ENCODE data around the gene PDSS2.
"Not testable (repeated sequence)": the region's sequence is repeated elsewhere in the genome, so short reads cannot be mapped to it uniquely, and the experiment has no call there.

The PDSS2 gene

DNA sequence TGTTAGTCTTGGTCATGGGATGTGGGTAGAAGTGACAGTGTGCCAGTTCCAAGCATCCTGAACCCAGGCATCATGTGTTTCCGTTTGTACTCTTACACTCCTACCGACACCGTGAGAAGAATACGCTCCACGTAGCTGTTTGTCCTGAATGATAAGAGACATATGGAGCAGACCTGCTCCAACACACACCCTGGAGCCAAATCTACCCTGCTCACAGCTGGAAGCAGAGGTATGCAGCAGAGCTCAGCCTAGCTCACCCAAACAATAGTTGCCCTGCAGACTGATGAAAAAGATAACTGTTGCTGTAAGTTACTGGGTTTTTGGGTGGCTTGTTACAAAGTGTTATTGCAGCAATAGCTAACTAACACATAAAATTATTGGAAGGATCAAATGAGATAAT, 14.3 kb upstream of the PDSS2 start:
- no peak for FAIRE-seq

DNA sequence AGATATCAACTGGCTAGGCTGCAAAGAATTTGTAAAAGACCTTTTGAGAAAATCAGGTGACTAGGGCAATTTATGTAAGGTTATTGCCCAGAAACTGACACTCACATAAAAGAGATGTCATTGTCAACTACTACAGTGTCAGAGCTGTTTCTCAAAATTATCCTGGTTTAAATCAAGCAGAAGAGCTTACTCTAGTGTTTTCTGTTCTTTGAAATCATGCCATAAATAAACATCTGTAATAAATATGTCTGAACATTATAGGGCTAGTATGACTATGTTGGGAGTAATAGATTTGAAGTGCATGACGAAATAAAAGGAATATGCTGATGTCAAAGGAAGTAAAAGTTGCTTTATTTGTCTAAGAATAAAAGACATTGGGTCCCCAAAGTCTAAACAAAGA, 11.0 kb upstream of the PDSS2 start:
- FAIRE-seq = no peak

DNA sequence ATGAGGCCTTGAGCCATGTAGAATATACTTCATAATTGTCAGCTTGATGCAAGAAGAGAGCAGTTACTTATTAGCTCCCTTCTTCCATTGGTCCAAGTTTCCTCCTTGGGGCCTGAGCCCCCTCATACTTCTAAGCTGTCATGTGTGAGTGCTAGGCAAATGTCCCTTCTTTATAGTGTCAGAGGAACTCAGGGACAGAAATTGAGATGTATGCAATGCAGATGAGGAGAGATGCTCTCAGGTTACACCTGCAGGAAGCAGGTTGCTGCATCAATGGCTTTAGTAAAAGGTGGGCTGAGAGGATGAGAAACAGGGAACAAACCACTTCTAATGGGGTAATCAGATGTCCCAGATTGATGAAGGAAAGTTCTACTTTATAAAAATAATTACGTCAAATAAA, 6.7 kb upstream of the PDSS2 start:
- no peak for FAIRE-seq

DNA sequence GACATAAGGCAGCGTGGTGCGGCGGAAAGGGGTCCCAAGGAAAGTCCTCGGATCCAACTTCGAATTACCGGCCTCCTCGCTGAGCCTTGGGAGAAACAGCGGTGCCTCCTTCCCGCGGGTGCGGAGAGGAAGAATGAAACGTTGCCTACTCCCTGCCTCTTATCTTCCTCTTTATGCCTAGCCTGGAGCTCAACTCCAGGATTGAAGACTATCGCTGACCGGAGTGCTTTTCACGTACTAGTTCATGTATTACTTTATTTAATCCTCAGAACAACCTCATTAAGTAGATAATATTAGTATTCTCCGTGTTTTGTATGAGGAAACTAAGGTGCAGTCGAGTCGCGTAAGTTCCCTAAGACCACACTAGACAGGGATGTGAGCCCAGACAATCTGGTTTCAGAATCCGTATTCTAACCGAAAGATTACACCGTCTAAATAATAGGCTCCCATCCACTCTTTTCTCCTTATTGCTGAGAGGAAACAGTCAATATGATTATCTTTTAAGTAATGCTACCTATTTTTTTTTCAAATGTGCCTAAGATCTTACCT, 793 bp upstream of the PDSS2 start:
- no peak for FAIRE-seq

DNA sequence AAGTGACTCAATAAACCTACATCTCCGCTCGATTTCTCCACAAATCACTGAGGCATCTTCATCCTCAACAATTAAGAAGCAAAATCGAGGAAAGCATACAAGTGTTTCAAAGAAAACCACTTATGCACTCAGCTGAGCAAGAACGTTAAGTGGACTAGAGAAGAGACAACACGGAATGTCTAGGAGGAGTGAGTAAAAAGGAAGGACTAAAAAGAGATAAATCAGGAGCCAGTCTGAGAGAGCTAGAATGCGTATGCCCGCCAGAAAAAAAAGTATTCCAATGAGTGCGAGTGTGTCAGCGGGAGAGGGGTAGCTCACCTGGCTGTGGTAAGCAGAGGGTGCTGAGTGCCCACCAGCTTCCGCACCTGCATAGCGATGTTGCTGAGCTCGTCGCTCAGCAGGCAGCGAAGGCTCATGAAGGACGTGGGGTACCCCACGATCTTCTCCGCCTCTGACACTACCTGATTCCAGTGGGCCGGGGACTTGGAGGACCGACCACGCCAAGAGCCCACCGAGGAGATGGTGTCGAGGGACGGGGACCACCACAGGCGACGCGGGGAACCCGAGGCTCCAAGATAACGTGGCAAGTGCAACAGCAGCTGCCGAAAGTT, 587 bp downstream of the PDSS2 start:
- no peak for FAIRE-seq

DNA sequence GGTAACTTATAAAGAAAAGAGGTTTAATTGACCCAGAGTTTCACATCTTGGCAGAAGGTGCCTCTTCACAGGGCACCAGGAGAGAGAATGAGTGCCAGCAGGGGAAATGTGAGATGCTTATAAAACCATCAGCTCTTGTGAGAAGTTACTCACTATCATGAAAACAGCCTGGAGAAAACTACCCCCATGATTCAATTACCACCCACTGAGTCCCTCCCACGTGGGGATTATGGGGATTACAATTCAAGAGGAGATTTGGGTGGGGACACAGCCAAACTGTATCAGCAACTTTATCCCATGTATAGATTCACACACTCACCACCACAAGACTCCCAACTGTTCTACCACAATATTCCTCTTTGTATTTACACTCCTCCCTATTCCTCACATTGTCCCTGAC, 10.6 kb downstream of the PDSS2 start:
- no peak for FAIRE-seq

DNA sequence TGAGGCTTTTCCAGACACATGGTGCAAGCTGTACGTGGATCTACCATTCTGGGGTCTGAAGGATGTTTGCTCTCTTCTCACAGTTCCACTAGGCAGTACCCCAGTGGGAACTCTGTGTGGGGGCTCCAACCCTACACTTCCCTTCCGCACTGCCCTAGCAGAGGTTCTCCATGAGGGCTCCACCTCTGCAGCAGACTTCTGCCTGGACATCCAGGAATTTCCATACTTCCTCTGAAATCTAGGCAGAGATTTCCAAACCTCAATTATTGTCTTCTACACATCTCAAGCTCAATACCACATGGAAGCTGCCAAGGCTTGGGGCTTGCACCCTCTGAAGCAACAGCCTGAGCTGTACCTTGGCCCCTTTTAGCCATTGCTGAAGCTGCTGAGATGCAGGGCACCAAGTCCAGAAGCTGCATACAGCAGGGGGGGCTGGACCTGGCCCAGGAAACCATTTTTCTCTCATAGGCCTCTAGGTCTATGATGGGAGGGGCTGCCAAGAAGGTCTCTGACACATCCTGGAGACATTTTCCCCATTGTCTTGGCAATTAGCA, 11.6 kb downstream of the PDSS2 start:
- no peak for FAIRE-seq

DNA sequence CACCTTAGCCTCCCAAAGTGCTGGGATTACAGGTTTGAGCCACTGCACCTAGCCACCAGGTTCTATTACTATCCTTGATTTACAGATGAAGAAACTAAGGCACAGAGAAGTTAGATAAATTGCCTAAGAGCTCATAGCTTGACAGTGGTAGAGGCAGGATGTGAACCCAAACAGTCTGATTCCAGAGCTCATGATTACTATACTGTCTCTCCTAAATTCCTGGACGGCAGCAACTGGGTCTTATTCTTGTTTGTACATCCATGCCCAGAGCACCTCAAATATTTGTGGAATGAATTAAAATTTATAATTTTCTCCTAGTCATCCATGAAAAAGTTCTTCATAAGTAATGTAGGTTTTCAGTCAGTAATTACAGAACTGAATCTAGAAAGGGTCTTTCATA, 15.1 kb downstream of the PDSS2 start:
- no peak for FAIRE-seq

DNA sequence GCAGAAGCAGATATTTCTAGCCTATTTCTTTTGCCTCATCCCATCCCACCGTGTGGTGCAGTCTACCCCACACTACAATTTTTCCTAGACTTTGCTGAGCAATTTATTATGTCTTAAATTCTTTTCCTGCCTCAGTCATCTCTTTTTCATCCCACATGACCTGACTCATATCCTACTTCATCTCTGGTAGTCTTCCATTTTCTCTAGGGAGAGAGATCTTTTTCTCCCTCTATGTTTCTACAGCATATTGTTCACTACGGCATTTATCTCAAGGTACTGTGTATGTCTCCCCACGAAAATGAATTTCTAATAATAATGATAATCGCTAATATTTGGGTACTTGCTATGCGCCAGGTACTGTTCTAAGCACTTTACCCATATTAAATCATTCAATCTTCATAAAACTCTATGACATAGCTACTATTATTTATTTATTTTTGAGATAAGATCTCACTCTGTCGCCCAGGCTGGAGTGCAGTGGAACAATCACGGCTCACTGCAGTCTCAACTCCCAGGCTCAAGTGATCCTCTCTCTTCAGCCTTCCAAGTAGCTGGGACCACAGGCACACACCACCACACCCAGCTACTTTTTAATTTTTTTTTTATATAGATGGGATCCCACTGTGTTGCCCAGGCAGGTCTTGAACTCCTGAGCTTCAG, 15.6 kb downstream of the PDSS2 start:
- FAIRE-seq = no peak

DNA sequence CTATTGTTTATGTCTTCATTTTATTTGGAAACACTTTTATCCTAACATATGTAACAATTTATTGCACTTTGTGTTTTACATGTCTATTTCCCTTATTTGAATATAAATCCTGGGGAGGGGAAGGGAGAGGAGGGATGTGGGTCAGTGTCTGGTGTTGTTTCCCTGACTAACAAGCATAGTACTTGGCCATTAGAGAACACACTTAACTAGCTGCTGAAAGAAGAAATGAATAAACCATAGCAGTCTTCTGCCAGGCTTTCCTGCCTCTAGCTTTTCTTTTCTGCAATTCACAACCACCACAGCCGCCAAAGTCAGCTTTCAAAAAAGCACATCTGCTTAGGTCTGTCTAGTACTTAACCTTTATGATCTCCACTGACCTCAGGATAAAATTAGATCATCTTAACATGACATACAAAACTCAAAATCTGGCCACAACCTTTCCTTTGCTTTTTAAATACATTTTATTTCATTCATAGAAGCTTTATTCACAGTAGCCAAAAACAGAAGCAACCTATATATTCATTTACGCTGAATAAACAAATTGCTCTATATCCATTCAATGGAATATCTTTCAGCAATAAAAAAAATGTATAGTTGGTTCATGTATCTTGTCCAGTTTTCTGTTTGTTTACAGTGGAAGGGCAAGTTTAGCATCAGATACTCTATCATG, 16.3 kb downstream of the PDSS2 start:
- FAIRE-seq = no peak

DNA sequence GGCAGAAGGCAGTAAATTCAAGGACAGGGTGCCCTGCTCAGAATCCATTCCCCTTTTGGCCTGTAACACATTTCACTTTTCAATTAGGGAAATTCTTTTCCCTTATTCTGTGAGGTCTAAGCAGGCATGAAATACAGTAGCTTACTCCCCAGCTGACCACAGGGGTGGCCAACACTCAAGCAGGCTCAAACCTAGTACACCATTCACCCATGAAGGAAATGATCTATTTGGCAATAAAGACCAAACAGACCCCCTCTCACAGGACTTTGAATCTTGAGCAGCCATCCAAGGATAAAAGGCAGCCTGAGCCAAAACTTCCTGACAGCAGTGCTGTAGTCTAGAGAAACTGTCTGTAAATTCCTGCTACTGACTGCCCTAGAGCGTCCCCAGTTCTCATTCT, 17.7 kb downstream of the PDSS2 start:
- no peak for FAIRE-seq

DNA sequence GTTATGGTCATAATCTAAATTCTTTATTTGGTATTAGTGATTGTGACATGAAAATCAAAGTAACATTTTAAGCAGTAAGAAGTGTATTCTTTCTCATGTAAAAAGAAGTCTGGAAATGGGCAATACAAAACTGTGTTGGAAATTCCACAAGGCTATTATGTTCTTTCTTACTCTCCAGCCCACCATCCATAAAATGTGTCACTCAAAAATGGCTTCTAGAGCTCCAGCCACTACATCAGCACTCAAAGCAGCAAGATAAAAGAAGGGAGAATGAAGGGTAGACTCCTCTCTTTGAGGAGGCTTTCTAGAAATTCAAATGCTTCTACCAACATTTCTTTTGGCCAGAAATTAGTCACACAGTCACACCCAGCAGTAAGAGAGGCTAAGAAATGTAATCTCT, 18.4 kb downstream of the PDSS2 start:
- no peak for FAIRE-seq

DNA sequence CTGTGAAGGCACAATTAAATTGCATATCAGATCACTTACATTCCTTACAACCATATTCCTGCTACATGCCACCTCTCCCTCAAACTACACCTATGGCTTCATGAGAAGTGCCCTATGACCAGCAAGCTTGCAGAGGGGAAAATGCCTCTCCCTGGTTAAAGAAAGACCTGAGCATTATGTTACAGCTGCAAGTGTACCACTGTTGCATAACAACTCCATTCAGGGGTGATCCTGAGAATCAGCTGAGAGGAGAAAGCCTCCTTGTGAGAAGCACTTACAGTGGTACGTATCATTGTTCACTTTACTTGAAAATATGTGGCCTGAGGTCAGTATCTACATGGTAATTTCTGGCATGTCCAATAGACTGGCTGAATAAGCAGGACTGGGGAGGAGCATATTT, 20.0 kb downstream of the PDSS2 start:
- FAIRE-seq = no peak

DNA sequence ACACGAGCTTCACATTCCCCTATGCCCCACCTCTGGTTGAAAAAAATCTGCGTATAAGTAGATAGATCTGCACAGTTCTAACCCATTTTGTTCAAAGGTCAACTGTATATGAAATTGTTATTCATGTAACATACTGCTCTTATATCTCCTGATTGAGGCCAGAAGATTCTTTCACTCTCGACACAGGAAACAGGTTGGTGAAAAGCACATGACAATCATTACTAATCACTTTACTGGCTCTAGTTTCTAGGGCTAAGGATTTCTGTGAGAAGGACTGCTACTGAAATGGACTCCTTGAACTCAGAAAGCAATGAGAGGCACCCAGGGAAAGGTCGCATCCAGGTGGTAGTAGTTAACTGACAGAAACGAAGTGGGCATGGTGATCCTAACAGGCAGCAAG, 21.7 kb downstream of the PDSS2 start:
- FAIRE-seq = no peak

DNA sequence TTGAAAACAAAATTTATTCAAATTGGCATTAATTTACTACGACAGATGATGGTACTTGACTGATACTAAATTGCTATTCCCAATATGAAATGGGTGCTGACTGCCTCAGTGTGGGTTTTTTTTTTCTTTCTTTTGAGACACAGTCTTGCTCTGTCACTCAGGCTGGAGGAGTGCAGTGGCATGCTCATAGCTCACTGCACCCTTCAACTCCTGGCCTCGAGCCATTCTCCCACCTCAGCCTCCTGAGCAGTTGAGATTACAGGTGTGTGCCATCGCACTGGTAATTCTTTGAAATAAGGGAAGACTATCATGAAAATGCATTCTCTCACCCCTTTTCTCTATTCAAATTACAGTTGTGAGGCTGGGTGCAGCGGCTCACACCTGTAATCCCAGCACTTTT, 22.5 kb downstream of the PDSS2 start:
- FAIRE-seq = no peak

DNA sequence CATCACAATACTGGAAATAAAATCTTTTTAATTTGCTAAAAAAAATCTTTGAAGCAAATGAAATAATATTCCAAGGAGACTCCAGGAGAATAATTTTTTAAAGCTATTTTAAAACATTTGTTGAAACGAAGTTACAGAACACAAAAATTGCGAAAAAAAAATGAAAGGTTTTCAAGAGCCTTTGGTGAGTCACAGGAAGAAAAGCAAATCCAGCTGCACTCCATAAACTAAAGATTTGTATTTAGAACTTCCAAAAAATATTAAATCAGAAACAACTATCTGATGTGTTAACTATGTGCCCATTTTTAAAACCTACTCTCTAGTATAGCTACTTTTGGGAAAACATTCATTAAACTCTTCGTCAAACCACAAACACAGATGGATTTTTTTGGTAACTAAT, 23.6 kb downstream of the PDSS2 start:
- no peak for FAIRE-seq

DNA sequence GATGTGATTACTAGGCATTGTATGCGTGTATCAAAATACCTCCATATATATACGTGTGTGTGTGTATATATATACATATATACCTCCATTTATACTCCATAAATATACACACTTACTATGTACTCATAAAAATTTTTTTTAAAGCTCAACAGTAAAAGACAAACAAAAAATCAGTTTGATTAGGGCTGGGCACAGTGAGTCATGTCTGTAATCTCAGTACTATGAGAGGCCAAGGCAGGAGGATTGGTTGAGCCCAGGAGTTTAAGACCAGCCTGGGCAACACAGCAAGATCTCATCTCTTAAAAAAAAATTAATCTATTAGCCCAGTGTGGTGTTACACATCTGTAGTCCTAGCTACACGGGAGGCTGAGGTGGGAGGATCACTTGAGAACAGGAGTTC, 24.6 kb downstream of the PDSS2 start:
- FAIRE-seq = no peak

DNA sequence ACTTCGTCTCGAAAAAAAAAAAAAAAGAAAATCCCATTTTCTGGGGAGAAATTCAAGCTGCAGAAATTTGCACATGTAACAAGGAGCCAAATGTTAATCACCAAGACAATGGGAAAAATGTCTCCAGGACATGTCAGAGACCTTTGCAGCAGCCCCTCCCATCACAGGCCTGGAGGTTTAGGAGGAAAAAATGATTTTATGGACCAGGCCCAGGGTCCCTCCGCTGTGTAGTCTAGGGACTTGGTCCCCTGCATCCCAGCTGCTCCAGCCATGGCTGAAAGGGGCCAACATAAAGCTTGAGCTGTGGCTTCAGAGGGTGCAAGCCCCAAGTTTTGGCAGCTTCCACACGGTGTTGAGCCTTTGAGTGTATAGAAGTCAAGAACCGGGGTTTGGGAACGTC, 33.4 kb downstream of the PDSS2 start:
- not testable (repeated sequence) for FAIRE-seq

DNA sequence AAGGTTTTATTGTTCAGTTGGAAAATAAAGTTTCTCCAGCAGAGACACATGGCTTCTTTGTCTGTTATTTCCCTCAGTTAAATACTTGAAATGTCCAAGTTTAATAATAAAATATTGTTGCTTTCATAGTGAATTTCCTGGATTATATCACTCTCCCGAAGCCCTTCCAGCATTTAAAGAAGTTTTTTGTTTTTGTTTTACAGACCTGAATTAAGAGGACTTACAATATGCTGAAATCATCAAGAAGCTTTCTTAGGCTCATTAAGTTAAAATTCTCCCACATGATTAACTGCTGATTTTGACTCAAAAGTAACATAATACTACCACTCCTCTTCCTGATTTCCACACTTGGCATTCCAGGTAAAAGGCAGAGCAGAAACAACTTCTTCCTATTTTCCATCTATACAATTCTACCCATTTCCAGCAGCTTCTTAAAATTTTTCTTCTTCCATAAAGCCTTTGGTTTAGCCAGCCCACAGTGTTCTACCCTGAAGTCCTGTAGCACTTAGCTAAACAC, 35.8 kb downstream of the PDSS2 start:
- FAIRE-seq = no peak

DNA sequence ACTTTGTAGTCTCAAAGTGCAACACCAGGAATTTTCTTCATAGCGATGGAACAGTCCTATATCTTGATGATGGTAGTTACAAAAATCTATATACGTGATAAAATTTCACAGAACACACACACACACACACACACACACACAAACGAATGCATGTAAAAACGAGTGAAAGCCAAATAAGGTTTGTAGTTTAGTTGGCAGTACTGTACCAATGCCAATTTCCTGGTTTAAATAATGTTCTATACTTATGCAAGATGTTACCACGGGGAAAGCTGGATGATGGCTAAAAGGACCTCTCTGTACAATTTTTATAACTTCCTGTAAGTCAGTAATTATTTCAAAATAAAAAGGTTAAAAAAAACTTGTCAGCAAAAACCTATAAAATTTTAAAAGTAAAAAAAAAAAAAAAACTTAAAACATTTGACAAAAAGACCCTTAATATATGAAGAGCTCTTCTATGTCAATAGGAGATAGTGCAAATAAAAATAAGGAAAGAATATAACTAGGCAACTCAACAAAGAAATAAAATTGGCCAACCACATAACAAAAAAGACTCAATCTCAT, 37.6 kb downstream of the PDSS2 start:
- FAIRE-seq = no peak

DNA sequence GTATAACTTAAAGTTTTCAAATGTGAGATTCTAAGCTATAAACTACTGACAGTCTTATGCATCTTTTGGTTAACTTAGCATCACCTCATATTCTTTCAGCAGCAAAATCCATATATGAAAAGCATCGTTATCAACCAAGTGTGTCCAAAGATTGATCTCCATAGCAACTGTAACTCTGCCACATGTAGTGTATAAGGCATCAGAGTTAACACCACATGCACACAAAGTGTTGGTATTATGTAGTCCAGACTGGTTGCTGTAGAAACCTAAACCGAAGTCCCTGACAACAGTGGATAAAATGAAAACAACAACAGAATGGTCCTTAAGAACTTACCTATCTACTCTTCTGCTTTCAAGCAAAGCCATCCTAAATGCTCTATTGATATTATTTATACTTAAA, 39.6 kb downstream of the PDSS2 start:
- no peak for FAIRE-seq

DNA sequence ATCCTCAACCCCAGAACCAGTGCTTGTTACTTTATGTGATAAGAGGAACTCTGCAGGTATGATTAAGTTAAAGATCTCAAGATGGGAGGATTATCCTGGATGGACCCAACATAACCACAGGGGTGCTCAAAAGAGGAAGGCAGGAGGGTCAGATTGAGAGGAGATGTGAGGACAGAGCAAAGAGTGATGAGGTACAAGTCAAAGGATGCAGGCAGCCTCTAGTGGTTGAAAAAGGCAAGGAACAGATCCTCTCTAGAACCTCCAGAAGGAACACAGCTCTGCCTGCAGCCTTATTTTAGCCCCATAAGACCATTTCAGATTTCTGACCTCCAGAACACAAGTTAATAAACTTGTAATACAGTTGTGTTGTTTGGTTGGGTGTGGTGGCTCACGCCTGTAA, 41.2 kb downstream of the PDSS2 start:
- no peak for FAIRE-seq

DNA sequence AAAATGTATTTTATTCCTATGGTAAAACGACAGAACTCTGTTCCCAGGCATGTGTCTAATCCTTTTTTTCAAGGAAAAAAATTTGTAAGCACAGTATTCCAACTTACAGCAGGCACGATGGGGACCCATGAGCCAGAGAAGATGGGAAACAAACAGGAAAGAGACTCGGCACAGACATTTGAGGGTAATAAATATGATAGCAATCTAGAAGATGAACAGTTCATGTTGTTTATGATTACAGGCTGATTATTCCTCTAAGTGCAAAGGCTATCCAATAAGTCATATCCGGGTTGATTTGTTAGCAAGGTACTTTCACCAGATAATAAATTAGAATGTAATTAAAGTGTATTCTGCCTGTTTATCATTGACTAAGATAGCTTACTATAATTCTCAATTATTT, 43.2 kb downstream of the PDSS2 start:
- no peak for FAIRE-seq
